Measurements from ENCODE around the gene ALAD. TPM values are rescaled to one million over a fixed set of nuclear protein-coding genes. Genes with fewer than 3 reads are reported as not detected.
"Not testable (repeated sequence)": the region's sequence is repeated elsewhere in the genome, so short reads cannot be mapped to it uniquely, and the experiment has no call there.

ALAD gene
- total RNA-seq, 1 donor from 2014 or later: 22.9 TPM

GRCh38 chr9:113397203-113397631, 3.9 kb downstream of the ALAD start:
- DNase-seq: no peak

- no peak for DNase-seq
These were observed 5.9 kb downstream of the ALAD start for GRCh38 chr9:113395000-113395861.

- no peak for DNase-seq
These were observed 7.8 kb downstream of the ALAD start for GRCh38 chr9:113393281-113393680.

- DNase-seq: no peak
These were observed 9.2 kb downstream of the ALAD start for GRCh38 chr9:113391917-113392316.

- DNase-seq: no peak
These were observed 10.7 kb downstream of the ALAD start for GRCh38 chr9:113390192-113390960.

- DNase-seq: no peak
These were observed 11.6 kb downstream of the ALAD start for GRCh38 chr9:113389451-113389850.

- no peak for DNase-seq
These were observed 12.3 kb downstream of the ALAD start for GRCh38 chr9:113388833-113389232.

- DNase-seq: no peak
These were observed 13.4 kb downstream of the ALAD start for GRCh38 chr9:113387560-113388230.

- DNase-seq: no peak
These were observed 14.3 kb downstream of the ALAD start for GRCh38 chr9:113386571-113387393.

GRCh38 chr9:113381909-113382411, 19.1 kb downstream of the ALAD start:
- no peak for DNase-seq

- DNase-seq: not testable (repeated sequence)
These were observed 19.6 kb downstream of the ALAD start for GRCh38 chr9:113381441-113381840.

GRCh38 chr9:113380869-113381378, 20.2 kb downstream of the ALAD start:
- no peak for DNase-seq

- not testable (repeated sequence) for DNase-seq
These were observed 21.3 kb downstream of the ALAD start for GRCh38 chr9:113379829-113380210.

- DNase-seq: not testable (repeated sequence)
These were observed 21.8 kb downstream of the ALAD start for GRCh38 chr9:113379094-113379828.

- peak; percentile 11 for DNase-seq
These were observed 24.2 kb downstream of the ALAD start, which contains the start of gene HDHD3 for GRCh38 chr9:113376634-113377567. Gene HDHD3 (minus strand): TSS chr9:113376986. CDS start chr9:113374354, 2,632 bp downstream.

- no peak for DNase-seq
These were observed 25.7 kb downstream of the ALAD start for GRCh38 chr9:113375057-113376023.

- DNase-seq: no peak
These were observed 27.2 kb downstream of the ALAD start for GRCh38 chr9:113373676-113374392.
